Measurements from ENCODE around the gene IBSP.
A peak's percentile ranks its signal among the peaks of the same experiment; 100 is the strongest.

The IBSP gene

DNA sequence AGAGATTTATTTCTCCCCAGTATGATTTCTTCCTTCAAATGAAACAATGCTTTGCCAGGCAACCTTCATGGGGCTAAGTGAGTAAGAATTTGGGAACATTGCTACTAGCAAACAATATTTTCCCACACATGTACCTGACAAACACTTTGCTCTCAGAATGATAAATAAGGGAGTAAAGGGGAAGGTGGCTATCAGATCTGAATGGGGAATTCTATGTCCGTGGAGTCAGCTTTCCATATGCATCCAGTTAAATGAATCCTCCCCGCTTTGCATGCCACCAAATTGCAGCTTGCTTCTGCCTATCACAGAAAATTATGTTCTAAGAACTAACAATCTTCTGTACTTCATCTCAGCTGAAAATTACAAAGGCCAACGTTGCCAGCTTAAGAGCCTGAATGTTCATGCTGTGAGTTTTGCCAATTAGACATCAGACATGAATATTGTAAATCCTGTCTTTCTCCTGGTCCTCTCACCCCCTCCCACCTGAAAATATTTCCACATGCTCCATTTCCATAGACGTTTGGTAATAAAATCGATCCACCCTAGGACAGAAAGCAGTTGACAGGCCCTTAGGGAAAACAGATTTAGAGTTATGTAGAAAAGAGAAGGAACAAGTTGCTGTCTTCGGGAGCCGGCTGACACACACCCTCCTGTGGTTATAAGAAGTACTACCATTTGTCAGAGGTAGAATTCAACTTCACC lies 39.7 kb downstream of the IBSP start:
- no peak for DNase-seq

DNA sequence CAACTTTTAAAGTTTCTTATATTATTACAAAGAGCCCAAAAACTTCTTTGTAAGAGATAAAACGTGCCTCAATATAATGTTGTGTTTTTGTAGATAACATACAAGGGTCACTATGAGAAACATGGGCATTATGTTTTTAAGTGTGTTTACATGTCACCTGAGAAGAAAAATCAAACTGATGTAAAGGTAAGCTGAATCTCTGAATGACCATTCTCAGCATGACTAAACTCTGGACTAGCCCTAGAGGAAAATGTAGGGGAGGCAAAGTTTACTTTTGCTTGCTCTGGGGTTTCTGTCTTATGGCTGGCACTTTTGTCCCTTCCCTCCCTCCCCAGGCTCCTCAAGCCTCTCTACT lies 40.2 kb downstream of the IBSP start:
- DNase-seq: no peak

DNA sequence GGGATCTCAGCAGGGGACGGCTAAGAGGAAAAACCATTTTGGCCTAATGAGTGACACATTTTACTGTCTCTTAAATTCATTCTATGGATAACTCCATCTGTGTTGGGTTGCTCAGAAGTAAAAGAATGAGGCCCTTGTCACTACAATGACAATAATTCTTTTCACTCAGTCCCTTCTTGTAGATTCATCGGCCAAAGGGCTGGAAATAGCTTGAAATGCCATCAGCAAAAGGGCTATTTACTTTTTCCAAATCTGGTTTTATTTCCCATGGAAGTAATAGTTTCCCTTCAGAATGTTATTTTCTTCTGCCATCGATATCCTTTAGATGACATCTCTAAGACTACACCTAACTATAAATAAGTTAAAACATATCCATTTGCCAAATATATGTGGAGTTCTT lies 40.8 kb downstream of the IBSP start:
- no peak for DNase-seq

DNA sequence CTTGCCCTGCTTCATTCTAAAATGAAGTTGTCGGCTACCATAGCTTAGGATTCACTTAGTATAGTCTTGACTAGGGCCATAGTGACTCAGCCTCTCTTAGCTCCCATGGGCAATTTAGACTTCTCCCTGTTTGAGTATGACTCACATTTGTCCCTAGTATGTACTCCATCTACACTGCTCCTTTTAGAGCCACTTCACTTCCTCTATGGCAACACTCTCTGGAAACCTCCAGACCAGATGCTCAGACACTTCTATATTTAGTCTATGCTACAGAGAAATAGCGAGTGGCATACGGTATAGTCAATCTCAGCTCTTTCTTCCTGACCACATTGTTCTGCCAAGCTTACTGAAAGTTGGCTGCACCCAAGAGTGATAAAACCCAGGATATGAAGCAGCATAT lies 44.6 kb downstream of the IBSP start:
- DNase-seq: no peak

DNA sequence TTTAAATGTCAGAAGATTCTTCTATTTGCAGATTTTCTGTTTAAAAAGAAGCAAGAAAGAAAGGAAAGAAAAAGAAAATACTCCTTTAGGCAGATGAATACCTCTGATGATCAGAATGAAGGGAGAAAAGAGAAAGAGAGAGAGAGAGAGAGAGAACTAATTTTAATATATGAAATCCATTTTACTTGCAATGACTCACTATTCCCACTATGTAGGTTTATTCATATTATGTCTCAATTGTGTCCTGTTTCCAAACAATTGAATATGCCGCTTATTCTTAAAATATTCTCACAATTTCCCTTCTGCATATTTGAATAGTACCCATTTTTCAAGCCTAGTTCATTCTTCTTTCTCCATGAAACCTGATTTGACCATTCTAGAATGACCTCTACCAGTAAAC lies 45.1 kb downstream of the IBSP start:
- DNase-seq: no peak

DNA sequence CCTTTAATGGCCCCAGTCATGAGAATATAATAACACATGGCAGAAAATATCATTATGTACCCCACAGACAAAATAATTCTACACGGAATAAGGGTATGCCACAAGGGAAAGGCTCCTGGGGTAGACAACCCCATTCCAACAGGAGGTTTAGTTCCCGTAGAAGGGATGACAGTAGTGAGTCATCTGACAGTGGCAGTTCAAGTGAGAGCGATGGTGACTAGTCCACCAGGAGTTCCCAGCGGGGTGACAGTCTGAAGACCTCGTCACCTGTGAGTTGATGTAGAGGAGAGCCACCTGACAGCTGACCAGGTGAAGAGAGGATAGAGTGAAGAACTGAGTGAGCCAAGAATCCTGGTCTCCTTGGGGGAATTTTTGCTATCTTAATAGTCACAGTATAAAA lies 46.9 kb downstream of the IBSP start:
- DNase-seq: no peak

DNA sequence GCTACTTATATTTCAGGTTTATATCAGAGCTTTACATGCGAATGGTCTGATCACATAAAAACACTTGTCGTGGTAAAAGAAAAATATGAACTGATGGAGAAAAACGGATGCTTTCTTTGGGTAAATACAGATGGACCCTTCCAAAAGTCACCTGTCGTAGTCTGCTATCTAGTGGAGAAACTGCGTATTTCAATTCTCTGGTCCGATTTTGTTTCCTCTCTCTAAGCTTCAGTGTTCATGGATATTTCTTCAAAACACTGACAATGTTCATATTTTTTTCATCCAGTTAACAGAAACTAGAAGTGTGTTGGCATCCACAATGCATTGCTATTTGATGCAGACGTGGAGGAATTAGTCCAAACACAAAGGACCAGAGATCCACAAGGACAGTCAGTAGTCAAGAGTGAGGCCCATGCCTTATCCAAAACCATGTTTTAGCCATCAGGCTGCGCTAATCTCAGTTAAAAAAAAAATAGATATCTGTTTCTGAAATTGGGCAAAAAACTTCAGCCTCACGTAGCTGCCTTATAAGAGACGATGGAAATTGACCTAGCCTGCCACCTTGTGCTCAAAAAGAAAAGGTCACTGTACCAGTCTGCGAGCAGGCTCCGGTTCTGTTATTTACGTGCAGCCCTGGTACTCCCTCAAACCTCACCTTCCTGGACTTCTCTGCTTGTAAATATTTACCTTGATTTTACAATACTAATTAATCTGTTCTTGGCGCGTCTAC lies 49.4 kb downstream of the IBSP start:
- DNase-seq: peak; percentile 25

DNA sequence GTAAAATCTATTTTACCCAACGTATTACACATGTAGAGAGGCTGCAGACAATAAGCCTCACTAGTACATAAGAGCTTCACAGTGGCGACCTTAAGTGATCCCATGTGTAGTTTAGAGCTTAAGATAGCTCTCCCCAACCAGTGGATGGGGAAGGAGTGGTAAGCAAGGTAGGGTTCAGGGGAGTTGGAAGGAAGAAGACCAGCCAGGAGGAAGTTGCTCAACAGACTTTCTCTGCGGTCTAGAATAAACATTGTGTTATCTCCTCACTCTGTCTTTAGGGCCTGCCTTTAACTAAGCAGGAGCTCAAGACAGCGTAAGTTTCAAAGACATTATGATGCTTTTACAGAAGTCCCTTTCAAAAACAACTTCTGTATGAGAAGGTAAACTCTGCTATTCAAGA lies 50.3 kb downstream of the IBSP start:
- no peak for DNase-seq

DNA sequence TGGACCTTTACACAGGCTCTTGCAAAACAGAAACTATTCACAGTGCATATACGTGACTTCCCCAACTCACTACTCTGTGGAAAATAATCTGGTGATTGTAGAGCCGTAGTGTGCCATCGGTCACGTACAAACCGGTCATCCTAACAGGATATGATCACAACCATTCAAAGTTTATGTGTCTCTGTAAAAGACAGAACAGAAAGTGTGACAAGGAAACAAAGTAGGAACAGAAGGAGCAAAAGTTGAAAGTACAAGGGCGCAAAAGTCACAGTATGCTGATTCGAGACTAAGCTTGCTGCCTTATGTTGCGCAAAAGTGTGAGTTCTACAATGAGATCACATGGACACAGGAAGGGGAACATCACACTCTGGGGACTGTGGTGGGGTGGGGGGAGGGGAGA lies 52.0 kb downstream of the IBSP start:
- DNase-seq: no peak

DNA sequence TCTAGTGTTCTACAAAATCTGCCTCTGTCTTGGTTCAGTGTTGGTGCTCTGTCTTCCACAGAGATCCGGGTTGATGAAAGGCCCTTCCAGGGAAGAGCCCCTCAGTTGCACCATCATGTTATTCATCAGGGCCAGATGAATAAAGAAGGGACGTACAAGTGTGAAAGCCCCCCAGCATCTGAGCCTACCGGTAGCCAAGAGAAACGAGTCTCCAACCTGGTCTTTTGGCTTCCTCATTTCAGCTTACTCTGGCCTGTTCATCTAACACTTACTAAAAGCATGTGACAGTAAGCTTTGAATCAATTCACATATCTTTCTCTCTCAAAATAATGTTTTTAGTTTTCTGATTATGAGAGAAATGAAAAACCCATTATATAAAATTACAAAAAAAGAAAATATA lies 52.6 kb downstream of the IBSP start:
- no peak for DNase-seq

DNA sequence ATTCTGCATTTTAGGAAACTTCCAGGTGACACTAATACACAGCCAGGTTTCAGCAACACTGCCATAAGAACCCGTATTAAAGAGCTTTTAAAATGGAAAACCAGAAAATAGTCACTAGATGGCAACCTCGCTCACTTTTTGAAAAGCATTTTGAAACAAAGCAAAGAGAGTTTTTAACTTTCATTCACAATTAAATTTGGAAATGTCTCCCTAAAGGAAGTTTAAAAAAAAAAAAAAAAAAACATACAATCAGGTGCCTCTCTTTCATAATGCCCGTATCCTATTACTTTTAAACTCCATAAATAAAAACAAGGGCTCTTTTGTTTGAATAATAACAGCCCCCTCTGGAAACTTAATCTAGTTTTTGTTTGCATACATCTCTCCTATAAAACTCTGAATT lies 53.8 kb downstream of the IBSP start:
- no peak for DNase-seq

DNA sequence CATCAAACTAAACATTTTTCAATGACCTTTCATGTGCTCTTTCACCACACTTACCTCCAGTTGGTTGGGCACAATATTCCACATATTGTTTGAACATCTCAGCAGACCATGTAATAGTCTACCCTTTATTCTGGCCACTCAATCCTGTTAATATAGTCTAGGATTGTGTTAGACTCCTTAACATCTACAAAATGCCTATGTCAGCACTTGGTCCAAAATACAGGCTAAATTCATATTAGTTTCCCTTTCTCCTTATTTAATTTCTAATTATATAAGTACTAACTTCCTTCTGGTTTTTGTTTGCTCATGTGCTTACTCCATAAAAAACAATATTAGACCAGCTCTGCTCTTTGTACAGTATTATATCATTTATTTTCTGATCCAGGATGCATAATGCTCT lies 54.5 kb downstream of the IBSP start:
- DNase-seq: no peak

DNA sequence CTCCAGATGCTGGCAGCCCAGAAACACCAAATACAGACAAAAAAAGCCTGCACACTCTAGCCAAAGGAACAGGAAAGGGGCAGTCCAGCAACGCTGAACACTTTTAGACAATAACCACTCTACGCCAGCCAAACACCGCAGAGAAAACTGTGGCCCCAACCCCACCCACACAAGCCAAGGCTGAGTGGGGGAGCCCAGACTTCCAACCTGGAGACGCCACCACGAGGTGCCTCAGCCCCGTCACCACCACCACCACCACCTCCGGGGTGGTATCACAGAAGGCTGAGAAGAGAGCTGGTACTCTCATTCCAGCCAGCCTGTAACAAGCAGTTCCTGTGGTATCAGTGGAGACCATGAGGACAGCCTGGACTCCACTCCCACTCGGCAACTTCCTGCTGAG lies 56.2 kb downstream of the IBSP start:
- DNase-seq: peak; percentile 1

DNA sequence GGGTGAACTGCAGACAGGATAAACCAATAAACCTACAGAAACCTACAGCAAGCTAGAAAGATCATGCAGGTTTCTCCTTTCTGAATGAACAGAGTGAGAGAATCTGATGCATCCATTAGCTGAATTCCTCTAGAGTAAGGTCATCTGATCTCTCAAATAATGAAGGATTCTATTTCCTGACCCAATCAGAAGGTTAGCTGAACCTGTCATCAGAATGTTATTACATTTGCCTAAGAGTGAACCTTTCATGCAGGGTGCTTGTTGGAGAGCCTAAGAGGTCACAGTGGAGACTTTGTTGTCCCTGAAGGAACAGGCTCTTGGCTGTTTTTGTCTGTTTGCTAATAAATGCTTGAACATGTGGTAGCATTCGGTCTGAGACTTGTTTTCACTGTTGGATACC lies 57.5 kb downstream of the IBSP start:
- no peak for DNase-seq

DNA sequence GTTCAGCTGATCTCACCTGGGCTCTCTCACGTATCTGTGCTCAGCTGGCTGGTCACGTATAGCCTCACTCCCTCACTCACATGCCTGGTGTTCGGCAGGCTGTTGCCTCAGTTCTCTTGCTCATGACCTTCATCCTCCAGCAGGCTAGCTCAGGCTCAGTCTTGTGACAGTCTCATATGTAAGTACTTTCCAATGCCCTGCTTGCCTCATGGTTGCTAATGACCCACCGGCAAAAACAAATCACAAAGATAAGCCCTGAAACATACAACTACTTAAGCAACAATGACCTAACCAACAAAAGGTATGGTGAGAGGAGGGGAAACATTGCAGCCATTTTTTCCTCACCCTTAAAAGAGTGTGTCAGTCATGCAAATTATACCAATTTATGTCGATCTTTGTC lies 58.4 kb downstream of the IBSP start:
- DNase-seq: no peak
